CD4-positive, alpha-beta T cell (primary cell): Measurements from ENCODE around the gene COMP. TPM values are rescaled to one million over a fixed set of nuclear protein-coding genes. Genes with fewer than 3 reads are reported as not detected.

Experiments
- ATAC-seq: fragments of 200-7000 bp; cut with Tn5 transposase; one replicate; pipeline ENCODE4 v1.10.0; 2022; ENCODE audit warnings: mild to moderate bottlenecking; ENCODE audit not compliant: poor library complexity
- CTCF ChIA-PET: fragments of 350-600 bp; sonication (Branson Sonifier 250); formaldehyde crosslinking; loops from one replicate; lab custom pipeline; 2021; ENCODE audit warnings: antibody characterized with exemption, inconsistent platforms; lab: Charles Lee
- POLR2A ChIA-PET: fragments of 350-600 bp; sonication (Branson Sonifier 250); formaldehyde crosslinking; loops from one replicate; lab custom pipeline; 2021; ENCODE audit warnings: antibody characterized with exemption, inconsistent platforms; lab: Charles Lee
- DNase-seq, 14 experiments: peaks; one replicate each; pipeline ENCODE4 v3.0.0-alpha.2; 2013 to 2020; ENCODE audit warnings: mixed read lengths in 2 of 14
- H3K27ac ChIP-seq, 2 donors: one replicate each; pipeline versions ENCODE4 v1.5.1 to v1.7.0; 2013; ENCODE audit warnings: low read length in 2 of 2, low read depth in 1 of 2, mild to moderate bottlenecking in 1 of 2
- H3K27me3 ChIP-seq, 2 experiments: 1 replicate in 1 of 2; 2 replicates in 1 of 2; pipeline versions ENCODE4 v1.6.1 to v1.7.0; 2013; ENCODE audit warnings: low read length in 2 of 2, control low read depth in 1 of 2, mild to moderate bottlenecking in 1 of 2, moderate library complexity in 1 of 2; ENCODE audit not compliant: insufficient read depth in 2 of 2, control insufficient read depth in 1 of 2
- H3K36me3 ChIP-seq: one replicate; pipeline ENCODE4 v1.6.1; 2013; ENCODE audit warnings: low read length, control low read depth; ENCODE audit not compliant: insufficient read depth
- H3K4me1 ChIP-seq: one replicate; pipeline ENCODE4 v1.6.1; 2013; ENCODE audit warnings: low read length, control low read depth; ENCODE audit not compliant: insufficient read depth
- H3K4me3 ChIP-seq: one replicate; pipeline ENCODE4 v1.5.1; 2013; ENCODE audit warnings: mild to moderate bottlenecking, low read length, moderate library complexity
- H3K9me3 ChIP-seq, 2 experiments: 1 replicate in 1 of 2; 2 replicates in 1 of 2; pipeline versions ENCODE4 v1.6.1 to v1.7.0; 2013; ENCODE audit warnings: low read length in 2 of 2, mild to moderate bottlenecking in 2 of 2, control low read depth in 1 of 2, moderate library complexity in 1 of 2; ENCODE audit not compliant: control insufficient read depth in 1 of 2, insufficient read depth in 1 of 2
- H3K27ac Mint-ChIP-seq: one replicate; pipeline ENCODE4 v1.8.0; 2020; ENCODE audit warnings: mixed read lengths
- H3K27me3 Mint-ChIP-seq: one replicate; pipeline ENCODE4 v1.8.0; 2021; ENCODE audit warnings: mixed read lengths
- H3K36me3 Mint-ChIP-seq: one replicate; pipeline ENCODE4 v1.8.0; 2021; ENCODE audit warnings: low read depth, mixed read lengths
- H3K4me1 Mint-ChIP-seq: one replicate; pipeline ENCODE4 v1.8.0; 2021; ENCODE audit warnings: low read depth, mixed read lengths
- H3K4me3 Mint-ChIP-seq: one replicate; pipeline ENCODE4 v1.8.0; 2020; ENCODE audit warnings: mild to moderate bottlenecking, mixed read lengths
- H3K9me3 Mint-ChIP-seq: one replicate; pipeline ENCODE4 v1.8.0; 2020; ENCODE audit warnings: mixed read lengths
- CTCF ChIP-seq: fragments of 200-600 bp; IDR thresholded peaks from one replicate; pipeline ENCODE4 v1.8.0; 2022; ENCODE audit warnings: antibody characterized with exemption, mild to moderate bottlenecking
- intact Hi-C, 2 experiments: fragments of 100-400 bp; cut with DNase I in 1 of 2; cut with micrococcal nuclease in 1 of 2; formaldehyde crosslinking; loops; one replicate each; pipeline versions ENCODE4 v1.15.1 to v1.9.0; 2023 to 2025; cut with DNase I, micrococcal nuclease
- total RNA-seq, 174 experiments: library from RNA in 2 of 174; stranded (reverse) in 2 of 174; gene quantifications; one replicate each; pipeline ENCODE4 v1.2.3 and lab custom pipeline; 2021 to 2026

Gene COMP
- total RNA-seq, 2 experiments from 2014 or later = not detected

GRCh38 chr19:18775586-18776287 lies 15.4 kb downstream of the COMP start:
- Histone ChIP-seq H3K36me3 (no peaks in the 10 kb centered on the region), H3K4me3 (no peak overlapping the region), H3K27ac (no peak overlapping the region), H3K9me3 (no peaks in the 10 kb centered on the region), H3K4me1 (no peaks in the 10 kb centered on the region), H3K27me3 (no peaks in the 10 kb centered on the region)
- ChIA-PET CTCF (no interaction called here), POLR2A (no interaction called here)
- no peak overlapping the region for H3K4me3 Mint-ChIP-seq
- no peaks in the 10 kb centered on the region for H3K27me3 Mint-ChIP-seq
- intact Hi-C loops = no loop called here
- H3K27ac Mint-ChIP-seq = no peak overlapping the region
- H3K36me3 Mint-ChIP-seq = no peaks in the 10 kb centered on the region
- H3K9me3 Mint-ChIP-seq = no peaks in the 10 kb centered on the region
- ATAC-seq (no peak), DNase-seq (no peak)
- TF ChIP-seq CTCF = no peak
- H3K4me1 Mint-ChIP-seq = no peaks in the 10 kb centered on the region

- intact Hi-C loops = no loop called here
- no peak overlapping the region for H3K27ac Mint-ChIP-seq
- no peak overlapping the region for H3K4me3 Mint-ChIP-seq
- no peaks in the 10 kb centered on the region for H3K4me1 ChIP-seq
- no peaks in the 10 kb centered on the region for H3K36me3 Mint-ChIP-seq
- H3K4me3 ChIP-seq = no peak overlapping the region
- ChIA-PET POLR2A (no interaction called here), CTCF (no interaction called here)
- no peaks in the 10 kb centered on the region for H3K4me1 Mint-ChIP-seq
- no peaks in the 10 kb centered on the region for H3K36me3 ChIP-seq
- TF ChIP-seq CTCF = no peak
- ATAC-seq (no peak), DNase-seq (no peak)
- no peaks in the 10 kb centered on the region for H3K27me3 ChIP-seq
- no peak overlapping the region for H3K27ac ChIP-seq
- no peaks in the 10 kb centered on the region for H3K27me3 Mint-ChIP-seq
- H3K9me3 Mint-ChIP-seq = no peaks in the 10 kb centered on the region
- H3K9me3 ChIP-seq = no peaks in the 10 kb centered on the region
These were observed 16.2 kb downstream of the COMP start for GRCh38 chr19:18774782-18775444.

- Histone ChIP-seq H3K36me3 (no peaks in the 10 kb centered on the region), H3K4me3 (no peak overlapping the region), H3K9me3 (no peaks in the 10 kb centered on the region), H3K27me3 (no peaks in the 10 kb centered on the region), H3K4me1 (no peaks in the 10 kb centered on the region), H3K27ac (no peak overlapping the region)
- ATAC-seq = no peak
- POLR2A ChIA-PET = no interaction called here
- H3K9me3 Mint-ChIP-seq = no peaks in the 10 kb centered on the region
- H3K36me3 Mint-ChIP-seq = no peaks in the 10 kb centered on the region
- TF ChIP-seq CTCF = no peak
- intact Hi-C loops = no loop called here
- H3K4me1 Mint-ChIP-seq = no peaks in the 10 kb centered on the region
- no peak overlapping the region for H3K4me3 Mint-ChIP-seq
- H3K27me3 Mint-ChIP-seq = no peaks in the 10 kb centered on the region
- no peak for DNase-seq
- no peak overlapping the region for H3K27ac Mint-ChIP-seq
- CTCF ChIA-PET = no interaction called here
These were observed 17.0 kb downstream of the COMP start for GRCh38 chr19:18774107-18774506.
